Stimulated activated CD8-positive, alpha-beta memory T cell treated with anti-CD3 and anti-CD28 coated beads, Interleukin-12 subunit alpha, Interleukin-12 subunit beta, amount 100 ng/mL, for 24 hours (primary cell): ENCODE measurements around the gene SLC39A11.
"Not testable (repeated sequence)": the region's sequence is repeated elsewhere in the genome, so short reads cannot be mapped to it uniquely, and the experiment has no call there.

Source experiments
- DNase-seq: peaks from one replicate; pipeline ENCODE4 v3.0.0-alpha.2; 2020; ENCODE audit errors: extremely low read depth

The SLC39A11 gene

GRCh38 chr17:72657467-72658317 lies 434.8 kb downstream of the SLC39A11 start:
- no peak for DNase-seq

GRCh38 chr17:72656130-72656763 lies 436.2 kb downstream of the SLC39A11 start:
- DNase-seq: no peak

- no peak for DNase-seq
Measured at GRCh38 chr17:72654706-72655105, 437.8 kb downstream of the SLC39A11 start.

- no peak for DNase-seq
Measured at GRCh38 chr17:72651988-72652387, 440.5 kb downstream of the SLC39A11 start.

GRCh38 chr17:72648702-72649101 lies 443.8 kb downstream of the SLC39A11 start:
- no peak for DNase-seq

- no peak for DNase-seq
Measured at GRCh38 chr17:72646176-72646575, 446.3 kb downstream of the SLC39A11 start.

- DNase-seq: no peak
Measured at GRCh38 chr17:72644492-72644891, 448.0 kb downstream of the SLC39A11 start.

- no peak for DNase-seq
Measured at GRCh38 chr17:72643575-72644216, 448.8 kb downstream of the SLC39A11 start.

GRCh38 chr17:72642720-72643119 lies 449.8 kb downstream of the SLC39A11 start:
- DNase-seq: no peak

GRCh38 chr17:72640415-72641165 lies 451.9 kb downstream of the SLC39A11 start:
- DNase-seq: no peak

GRCh38 chr17:72639711-72640110 lies 452.8 kb downstream of the SLC39A11 start:
- DNase-seq: no peak

GRCh38 chr17:72638932-72639331 lies 453.6 kb downstream of the SLC39A11 start:
- DNase-seq: not testable (repeated sequence)

- DNase-seq: no peak
Measured at GRCh38 chr17:72635034-72635635, 457.4 kb downstream of the SLC39A11 start.

GRCh38 chr17:72634621-72635020 lies 457.9 kb downstream of the SLC39A11 start:
- DNase-seq: no peak

- DNase-seq: no peak
Measured at GRCh38 chr17:72631949-72632684, 460.4 kb downstream of the SLC39A11 start.

- no peak for DNase-seq
Measured at GRCh38 chr17:72631568-72631948, 460.9 kb downstream of the SLC39A11 start.

- DNase-seq: no peak
Measured at GRCh38 chr17:72624652-72625051, 467.8 kb downstream of the SLC39A11 start.

- DNase-seq: no peak
Measured at GRCh38 chr17:72624226-72624625, 468.3 kb downstream of the SLC39A11 start.

GRCh38 chr17:72622661-72623433 lies 469.6 kb downstream of the SLC39A11 start:
- no peak for DNase-seq
